HG03097 (cell line): Measurements from ENCODE around the gene DPP7.
"Not testable (repeated sequence)": the region's sequence is repeated elsewhere in the genome, so short reads cannot be mapped to it uniquely, and the experiment has no call there.

ENCODE experiments used
- ATAC-seq: cut with Tn5 transposase; IDR thresholded peaks from one replicate; pipeline ENCODE4 v1.9.1; 2021; ENCODE audit not compliant: unreplicated experiment, low FRiP score

Gene DPP7

GRCh38 chr9:137130176-137130755, 15.7 kb upstream of the DPP7 start:
- ATAC-seq: peak; percentile 18

- peak; percentile 70 for ATAC-seq
These were observed 15.1 kb upstream of the DPP7 start for GRCh38 chr9:137129456-137130175.

- ATAC-seq: no peak
These were observed 14.4 kb upstream of the DPP7 start for GRCh38 chr9:137128862-137129455.

- ATAC-seq: no peak
These were observed 13.8 kb upstream of the DPP7 start for GRCh38 chr9:137128158-137128861.

GRCh38 chr9:137127301-137128157, 13.0 kb upstream of the DPP7 start:
- no peak for ATAC-seq

- ATAC-seq: no peak
These were observed 12.3 kb upstream of the DPP7 start for GRCh38 chr9:137126786-137127185.

- not testable (repeated sequence) for ATAC-seq
These were observed 9.5 kb upstream of the DPP7 start for GRCh38 chr9:137123952-137124462.

- ATAC-seq: peak; percentile 37
These were observed 8.9 kb upstream of the DPP7 start for GRCh38 chr9:137123468-137123837.

- not testable (repeated sequence) for ATAC-seq
These were observed 8.4 kb upstream of the DPP7 start for GRCh38 chr9:137122796-137123467.

- not testable (repeated sequence) for ATAC-seq
These were observed 7.6 kb upstream of the DPP7 start for GRCh38 chr9:137121927-137122795.

GRCh38 chr9:137118092-137118603, 3.6 kb upstream of the DPP7 start:
- ATAC-seq: not testable (repeated sequence)

GRCh38 chr9:137117269-137117731, 2.8 kb upstream of the DPP7 start:
- no peak for ATAC-seq

- ATAC-seq: no peak
These were observed 2.2 kb upstream of the DPP7 start for GRCh38 chr9:137116728-137117127.

GRCh38 chr9:137116027-137116507, 1.5 kb upstream of the DPP7 start:
- ATAC-seq: no peak

GRCh38 chr9:137115394-137116026, 977 bp upstream of the DPP7 start:
- ATAC-seq: no peak

GRCh38 chr9:137114220-137114612, 317 bp downstream of the DPP7 start:
- no peak for ATAC-seq

- no peak for ATAC-seq
These were observed 961 bp downstream of the DPP7 start for GRCh38 chr9:137113385-137114159.
